Hepatocyte (in vitro differentiated cells): ENCODE results near the gene RCBTB2.

Experiments
- EZH2 ChIP-seq: fragments of 200-600 bp; sonication (generic); IDR thresholded peaks from 2 replicates; pipeline ENCODE4 v1.6.1; 2016; ENCODE audit warnings: antibody characterized with exemption, mild to moderate bottlenecking, borderline replicate concordance
- TF ChIP-seq, protein P1 (sequence below): fragments of 200-600 bp; sonication (generic); IDR thresholded peaks from 2 replicates; pipeline ENCODE4 v1.5.1; 2016; ENCODE audit warnings: antibody characterized with exemption, mild to moderate bottlenecking; ENCODE audit not compliant: poor library complexity

DNA sequence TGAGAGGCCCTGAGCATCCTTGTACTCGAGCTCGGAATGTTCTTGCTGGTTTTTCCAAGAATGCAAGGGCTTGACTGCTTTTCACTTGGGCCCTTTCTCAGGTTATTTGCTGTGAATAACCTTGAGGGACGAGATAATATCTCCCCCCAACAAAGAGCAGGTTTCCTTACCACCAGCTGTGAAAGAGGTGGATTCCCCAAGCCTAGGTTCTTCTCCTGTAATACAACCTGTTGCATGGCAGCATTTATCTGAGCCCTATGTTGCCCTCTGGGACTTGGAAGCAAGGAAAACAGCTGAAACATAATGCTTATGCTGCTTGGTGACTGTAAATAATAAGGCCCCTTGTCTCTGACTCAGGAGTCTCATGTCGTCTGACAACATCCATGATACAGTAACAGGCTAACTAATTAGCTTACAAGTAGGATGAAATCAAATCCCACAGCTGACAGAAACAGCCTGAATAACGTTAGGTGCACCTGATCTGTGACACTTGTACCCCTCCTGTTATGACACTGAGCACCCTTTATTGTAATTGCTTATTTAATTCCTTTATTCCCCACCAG is 43.6 kb upstream of the RCBTB2 start:
- TF ChIP-seq, protein P1, sequence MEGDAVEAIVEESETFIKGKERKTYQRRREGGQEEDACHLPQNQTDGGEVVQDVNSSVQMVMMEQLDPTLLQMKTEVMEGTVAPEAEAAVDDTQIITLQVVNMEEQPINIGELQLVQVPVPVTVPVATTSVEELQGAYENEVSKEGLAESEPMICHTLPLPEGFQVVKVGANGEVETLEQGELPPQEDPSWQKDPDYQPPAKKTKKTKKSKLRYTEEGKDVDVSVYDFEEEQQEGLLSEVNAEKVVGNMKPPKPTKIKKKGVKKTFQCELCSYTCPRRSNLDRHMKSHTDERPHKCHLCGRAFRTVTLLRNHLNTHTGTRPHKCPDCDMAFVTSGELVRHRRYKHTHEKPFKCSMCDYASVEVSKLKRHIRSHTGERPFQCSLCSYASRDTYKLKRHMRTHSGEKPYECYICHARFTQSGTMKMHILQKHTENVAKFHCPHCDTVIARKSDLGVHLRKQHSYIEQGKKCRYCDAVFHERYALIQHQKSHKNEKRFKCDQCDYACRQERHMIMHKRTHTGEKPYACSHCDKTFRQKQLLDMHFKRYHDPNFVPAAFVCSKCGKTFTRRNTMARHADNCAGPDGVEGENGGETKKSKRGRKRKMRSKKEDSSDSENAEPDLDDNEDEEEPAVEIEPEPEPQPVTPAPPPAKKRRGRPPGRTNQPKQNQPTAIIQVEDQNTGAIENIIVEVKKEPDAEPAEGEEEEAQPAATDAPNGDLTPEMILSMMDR, result no peak
- TF ChIP-seq EZH2, result no peak
